HG03378 (cell line): ENCODE results near the gene UVSSA.
"Not testable (repeated sequence)": the region's sequence is repeated elsewhere in the genome, so short reads cannot be mapped to it uniquely, and the experiment has no call there.

Experiments used
- ATAC-seq: cut with Tn5 transposase; IDR thresholded peaks from one replicate; pipeline ENCODE4 v1.9.1; 2021; ENCODE audit warnings: mild to moderate bottlenecking, moderate library complexity; ENCODE audit not compliant: unreplicated experiment

The UVSSA gene

DNA sequence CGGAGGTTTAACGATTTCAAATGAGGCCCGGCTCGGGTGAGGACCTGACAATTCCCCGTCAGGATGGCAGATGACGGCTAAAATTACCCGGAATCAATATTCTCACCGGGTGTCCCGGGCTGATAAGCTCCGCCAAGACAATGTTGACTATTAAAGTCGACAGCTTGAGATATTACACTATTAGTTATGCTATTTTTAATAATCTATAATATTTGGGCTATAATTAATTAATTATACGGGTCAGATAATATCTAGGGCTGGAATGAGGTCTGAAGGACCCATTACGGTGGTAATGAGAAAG is 68.6 kb downstream of the UVSSA start:
- ATAC-seq, result no peak

DNA sequence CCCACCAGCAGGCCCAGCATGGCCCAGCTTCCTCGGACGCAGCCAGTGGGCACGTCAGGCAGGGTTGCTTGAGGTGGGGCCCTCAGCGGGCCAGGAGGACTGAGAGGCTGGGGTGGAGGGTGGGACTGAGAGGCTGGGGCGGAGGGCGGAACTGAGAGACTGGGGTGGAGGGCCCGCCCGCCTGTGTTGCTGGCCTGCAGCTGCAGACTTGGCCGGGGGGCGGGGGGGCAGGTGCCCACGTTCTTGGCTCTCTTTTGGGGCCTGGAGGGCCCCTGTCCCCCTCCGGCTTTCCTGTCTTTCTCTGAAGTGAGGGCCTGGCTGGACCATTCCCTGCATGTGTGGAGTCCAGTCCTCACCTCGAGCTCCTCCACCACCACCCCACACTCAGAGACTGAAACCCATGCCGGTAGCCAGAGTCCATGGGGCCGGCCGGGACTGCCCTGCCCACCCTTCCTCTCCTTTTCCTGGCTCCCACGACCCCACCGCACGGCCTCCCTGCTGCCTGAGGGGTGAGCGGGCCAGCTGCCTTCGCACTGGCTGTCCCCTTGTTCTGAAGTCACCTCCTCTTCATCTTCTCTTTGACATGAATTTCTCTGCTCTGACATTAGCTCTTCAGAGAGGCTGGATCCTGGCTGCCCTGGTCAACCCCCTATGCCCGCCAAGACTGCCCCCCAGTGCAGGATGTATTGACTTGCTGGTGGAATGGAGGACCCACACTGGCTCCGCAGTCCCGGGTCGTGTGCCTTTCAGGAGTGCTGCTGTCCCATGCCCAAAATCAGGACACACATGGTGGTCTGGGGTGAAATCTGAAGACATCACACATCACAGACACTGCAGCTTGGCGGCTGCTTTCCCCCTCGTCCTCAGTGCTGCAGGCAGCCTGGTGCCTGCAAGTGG is 69.3 kb downstream of the UVSSA start:
- ATAC-seq, result no peak

DNA sequence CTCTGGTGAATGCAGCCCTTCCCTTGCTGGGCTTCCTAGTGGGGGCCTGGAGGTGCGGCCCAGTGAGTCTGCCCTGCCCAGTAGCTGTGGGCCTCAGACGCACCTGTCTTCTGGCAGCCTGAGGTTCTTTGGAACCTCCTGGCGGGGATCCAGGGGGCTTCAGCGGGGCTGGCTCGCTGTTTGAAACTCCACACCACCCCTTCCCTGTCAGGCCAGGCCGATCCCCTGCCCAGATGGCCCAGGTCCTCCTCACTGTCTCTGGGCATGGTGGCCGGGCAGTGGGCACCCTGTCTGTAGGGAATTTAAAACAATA is 69.9 kb downstream of the UVSSA start:
- no peak for ATAC-seq

DNA sequence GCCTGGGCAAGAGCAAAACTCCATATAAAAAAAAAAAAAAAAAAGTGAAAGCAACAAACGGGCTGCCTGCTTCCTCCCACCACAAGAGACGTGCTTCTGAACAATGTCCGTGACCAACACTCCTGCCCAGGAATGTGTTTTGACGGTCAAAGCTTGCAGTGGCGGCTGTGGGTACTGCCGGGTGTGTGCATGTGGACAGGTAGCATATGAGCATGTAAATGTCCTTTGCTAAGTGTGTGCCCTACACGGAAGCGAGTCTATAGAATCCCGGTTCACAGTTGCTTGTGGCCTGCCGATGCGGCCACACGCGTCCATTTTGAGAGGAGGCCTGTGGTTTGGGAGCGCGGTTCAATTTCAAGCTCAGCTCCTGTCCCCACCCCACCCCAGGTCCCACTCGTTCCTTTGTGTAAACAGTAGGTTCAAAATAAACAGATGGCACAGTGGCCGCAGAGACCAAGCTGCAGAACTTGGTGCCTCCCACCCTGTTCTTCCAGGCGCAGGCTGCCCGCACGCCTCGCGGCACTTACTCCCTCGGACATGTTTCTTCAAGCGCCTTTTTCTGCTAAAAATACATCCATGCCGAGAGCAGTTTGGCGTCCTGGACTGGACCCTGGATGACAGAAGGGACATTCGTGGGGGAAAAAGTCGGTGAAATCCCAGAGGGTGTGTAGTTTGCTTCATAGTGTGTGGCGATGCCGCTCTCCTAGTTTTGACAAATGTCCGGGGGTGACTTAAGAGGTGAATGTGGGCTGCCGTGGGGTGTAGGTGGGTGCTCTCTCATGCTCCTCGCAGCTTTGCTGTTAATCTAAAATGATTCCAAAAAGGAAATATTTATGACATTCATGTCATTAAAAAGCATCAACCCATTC is 70.7 kb downstream of the UVSSA start:
- ATAC-seq, result no peak

DNA sequence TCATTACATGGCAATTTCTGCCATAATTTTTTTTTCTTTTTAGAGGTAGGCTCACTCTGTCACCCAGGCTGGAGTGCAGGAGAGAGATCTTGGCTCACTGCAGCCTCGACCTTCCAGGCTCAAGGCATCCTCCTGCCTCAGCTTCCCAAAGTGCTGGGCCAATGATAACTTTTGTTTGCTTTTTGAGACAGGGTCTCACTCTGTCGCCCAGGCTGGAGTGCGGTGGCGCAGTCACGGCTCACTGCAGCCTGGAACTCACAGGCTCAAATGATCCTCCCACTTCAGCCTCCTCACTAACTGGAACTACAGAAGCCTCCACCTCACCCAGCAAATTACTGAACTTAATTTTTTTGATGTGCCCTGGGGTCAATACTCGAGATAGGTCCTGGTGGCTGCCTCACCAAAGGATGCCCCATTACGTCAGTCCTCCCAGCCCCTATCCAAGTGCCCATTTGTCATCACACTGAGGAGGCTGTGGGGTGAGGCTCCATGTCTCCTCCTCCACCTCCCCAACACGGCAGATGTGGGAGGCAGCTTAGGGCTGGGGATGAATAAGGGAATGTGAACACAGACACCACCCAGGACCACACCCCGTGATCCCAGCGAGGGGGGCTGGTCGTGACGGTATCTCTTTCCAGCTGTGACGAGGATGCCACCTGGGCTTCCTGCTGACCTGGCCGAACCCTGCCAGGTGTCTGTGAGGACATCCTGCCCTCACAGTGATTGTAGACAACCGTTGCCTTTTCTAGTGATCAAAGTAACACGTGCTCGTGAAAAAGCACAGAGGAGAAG is 71.7 kb downstream of the UVSSA start:
- no peak for ATAC-seq

DNA sequence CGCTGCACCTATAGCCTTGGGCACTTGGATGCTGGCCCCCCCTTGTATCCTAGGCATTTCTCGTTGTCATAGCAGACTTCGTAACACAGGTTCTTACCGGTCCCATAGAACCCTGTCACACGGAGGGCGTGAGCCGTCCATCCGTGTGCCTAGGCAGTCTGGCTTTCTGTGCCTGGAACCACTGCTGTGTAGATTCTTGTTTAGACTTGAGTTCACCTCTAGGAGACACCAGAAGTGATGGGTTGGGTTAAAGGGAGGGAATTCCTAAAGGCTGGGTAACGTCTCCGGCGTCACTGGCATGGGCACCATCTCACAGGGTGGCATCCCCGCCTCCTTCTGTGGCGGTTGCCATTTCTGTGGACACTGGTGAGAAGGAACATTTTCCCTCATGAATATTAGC is 72.7 kb downstream of the UVSSA start:
- no peak for ATAC-seq

DNA sequence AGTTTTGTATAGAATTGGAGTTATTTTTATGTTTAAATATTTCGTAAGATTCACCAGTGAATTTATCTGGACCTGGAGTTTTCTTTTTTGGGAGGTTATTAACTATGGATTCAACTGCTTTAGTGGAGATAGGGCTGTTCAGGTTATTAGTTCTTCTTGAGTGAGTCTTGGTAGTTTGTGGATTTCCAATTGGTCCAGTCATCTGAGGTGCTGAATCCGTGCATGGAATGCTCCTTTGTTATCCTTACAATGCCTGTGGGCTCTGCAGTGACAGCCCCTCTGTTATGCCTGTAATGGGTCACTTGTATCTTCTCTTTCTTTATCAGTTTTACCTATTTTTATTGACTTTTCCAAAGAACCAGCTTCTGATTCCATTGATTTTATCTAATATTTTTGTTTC is 74.6 kb downstream of the UVSSA start:
- ATAC-seq, result no peak

DNA sequence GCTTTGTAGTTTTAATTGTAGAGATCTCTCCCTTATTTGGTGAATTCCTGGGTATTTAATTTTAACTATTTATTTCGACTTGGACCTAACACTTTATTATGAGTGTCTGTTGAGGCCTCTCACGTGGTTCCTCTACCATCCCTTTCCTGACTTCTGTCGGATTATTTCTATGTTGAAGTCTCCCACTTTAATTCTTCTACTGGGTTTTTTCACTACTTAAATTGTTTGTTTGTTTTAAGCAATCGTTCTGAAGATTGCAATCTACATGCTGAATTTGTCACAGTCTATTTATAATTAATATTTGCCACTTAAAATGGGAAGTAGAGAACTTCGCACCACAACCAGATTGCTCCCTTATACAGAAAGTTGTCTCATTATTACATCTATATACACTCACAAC is 80.0 kb downstream of the UVSSA start:
- no peak for ATAC-seq

DNA sequence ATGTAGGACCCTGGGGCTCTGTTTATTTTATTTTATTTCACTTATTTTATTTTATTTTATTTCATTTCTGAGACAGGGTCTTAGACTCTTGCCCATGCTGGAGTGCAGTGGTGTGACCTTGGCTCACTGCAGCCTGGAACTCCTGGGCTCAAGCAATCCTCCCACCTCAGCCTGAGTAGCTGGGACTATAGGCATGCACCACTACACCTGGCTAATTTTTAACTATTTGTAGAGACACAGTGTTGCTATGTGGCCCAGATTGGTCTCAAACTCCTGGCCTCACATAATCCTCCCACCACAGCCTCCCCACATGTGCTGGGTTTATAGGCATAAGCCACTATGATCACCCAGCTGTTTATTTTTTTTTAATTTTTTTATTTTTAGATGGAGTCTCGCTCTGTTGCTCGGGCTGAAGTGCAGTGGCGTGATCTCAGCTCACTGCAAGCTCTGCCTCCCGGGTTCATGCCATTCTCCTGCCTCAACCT is 96.7 kb downstream of the UVSSA start:
- not testable (repeated sequence) for ATAC-seq
